ENCODE measurements around the gene ABAT. TPM values are rescaled to one million over a fixed set of nuclear protein-coding genes. Genes with fewer than 3 reads are reported as not detected.

Gene ABAT
- polyA plus RNA-seq (2012; ENCODE audit: insufficient read length, low read depth), result 0.65 TPM

DNA sequence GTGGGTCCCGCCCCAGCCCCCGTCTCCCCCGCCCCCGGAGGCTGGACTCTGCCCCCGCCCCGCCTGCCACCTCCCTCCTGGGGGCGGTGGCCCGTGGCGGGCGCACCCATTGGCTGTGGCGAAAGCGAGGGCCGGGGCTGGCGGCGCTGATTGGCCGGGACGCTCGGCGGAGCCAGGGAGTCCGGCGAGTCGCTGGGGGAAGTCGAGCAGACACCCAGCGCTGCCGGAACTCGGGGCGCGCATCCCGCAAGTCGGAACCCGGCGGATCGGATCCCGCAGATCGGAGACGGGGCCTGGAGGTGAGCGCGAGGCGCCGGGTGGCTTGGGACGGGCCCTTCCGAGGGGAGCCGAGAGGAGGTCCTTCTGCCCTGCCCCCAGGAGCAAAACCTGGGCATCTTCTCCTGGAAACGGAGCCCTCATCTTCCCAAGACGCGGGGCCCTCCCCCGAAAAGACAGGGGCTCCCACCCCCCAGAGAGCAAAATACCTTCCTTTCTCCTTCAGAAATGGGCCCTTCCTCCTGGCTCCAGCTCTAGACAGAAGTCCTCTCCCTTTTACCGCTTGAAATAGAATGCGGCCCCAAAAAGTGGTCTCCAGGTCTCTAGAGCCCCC lies at the start of gene ABAT:
TSS of gene ABAT (plus strand) at position 205 of the 610 bp plus-strand sequence. CDS start 61,123 bp downstream, outside the sequence.
- no peak for TF ChIP-seq SIN3A (IDR thresholded peaks at IDR 0.05; ENCODE audit: borderline replicate concordance, insufficient read depth, low read length)
- TF ChIP-seq, protein P1, sequence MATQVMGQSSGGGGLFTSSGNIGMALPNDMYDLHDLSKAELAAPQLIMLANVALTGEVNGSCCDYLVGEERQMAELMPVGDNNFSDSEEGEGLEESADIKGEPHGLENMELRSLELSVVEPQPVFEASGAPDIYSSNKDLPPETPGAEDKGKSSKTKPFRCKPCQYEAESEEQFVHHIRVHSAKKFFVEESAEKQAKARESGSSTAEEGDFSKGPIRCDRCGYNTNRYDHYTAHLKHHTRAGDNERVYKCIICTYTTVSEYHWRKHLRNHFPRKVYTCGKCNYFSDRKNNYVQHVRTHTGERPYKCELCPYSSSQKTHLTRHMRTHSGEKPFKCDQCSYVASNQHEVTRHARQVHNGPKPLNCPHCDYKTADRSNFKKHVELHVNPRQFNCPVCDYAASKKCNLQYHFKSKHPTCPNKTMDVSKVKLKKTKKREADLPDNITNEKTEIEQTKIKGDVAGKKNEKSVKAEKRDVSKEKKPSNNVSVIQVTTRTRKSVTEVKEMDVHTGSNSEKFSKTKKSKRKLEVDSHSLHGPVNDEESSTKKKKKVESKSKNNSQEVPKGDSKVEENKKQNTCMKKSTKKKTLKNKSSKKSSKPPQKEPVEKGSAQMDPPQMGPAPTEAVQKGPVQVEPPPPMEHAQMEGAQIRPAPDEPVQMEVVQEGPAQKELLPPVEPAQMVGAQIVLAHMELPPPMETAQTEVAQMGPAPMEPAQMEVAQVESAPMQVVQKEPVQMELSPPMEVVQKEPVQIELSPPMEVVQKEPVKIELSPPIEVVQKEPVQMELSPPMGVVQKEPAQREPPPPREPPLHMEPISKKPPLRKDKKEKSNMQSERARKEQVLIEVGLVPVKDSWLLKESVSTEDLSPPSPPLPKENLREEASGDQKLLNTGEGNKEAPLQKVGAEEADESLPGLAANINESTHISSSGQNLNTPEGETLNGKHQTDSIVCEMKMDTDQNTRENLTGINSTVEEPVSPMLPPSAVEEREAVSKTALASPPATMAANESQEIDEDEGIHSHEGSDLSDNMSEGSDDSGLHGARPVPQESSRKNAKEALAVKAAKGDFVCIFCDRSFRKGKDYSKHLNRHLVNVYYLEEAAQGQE (IDR thresholded peaks at IDR 0.05; ENCODE audit: insufficient read depth in 1 of 2, low read depth in 2 of 2, low read length in 2 of 2), result no peak
- TF ChIP-seq POLR2AphosphoS5 (IDR thresholded peaks at IDR 0.05; ENCODE audit: low read depth, low read length), result no peak
- no peak for TF ChIP-seq FOXP2 (optimal IDR thresholded peaks at IDR 0.05; ENCODE audit: borderline replicate concordance, extremely low read depth, extremely low read length, insufficient read depth)
- TF ChIP-seq TAF1 (IDR thresholded peaks at IDR 0.05; ENCODE audit: borderline replicate concordance, insufficient read depth, low read length), result no peak

DNA sequence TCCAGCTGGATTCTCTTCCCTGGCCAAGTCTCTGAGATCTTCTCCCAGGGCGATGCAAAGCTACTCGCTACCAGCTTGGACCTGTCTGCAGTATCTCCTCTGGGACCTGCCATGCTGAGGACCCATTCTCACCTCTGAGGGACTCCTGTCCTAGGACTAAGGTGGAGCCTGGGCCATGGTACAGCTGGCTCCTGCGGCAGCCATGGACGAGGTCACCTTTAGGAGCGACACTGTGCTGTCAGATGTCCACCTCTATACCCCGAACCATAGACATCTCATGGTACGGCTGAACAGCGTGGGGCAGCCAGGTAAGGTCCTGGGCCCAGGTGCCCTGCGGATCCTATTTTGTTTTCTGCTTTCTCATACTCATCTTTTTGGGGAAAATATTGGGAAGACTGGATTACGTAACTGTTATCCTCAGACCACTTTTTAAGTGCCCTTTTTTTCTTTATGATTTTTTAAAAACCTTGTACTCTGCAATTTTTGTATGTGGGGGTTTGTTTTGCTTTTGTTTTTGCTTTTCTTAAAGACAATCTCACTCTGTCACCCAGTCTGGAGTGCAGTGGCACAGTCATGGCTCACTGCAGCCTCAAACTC lies 48.8 kb upstream of the ABAT start:
- TF ChIP-seq POLR2AphosphoS5 (IDR thresholded peaks at IDR 0.05; ENCODE audit: low read depth, low read length) (no peak), TAF1 (IDR thresholded peaks at IDR 0.05; ENCODE audit: borderline replicate concordance, insufficient read depth, low read length) (no peak), FOXP2 (optimal IDR thresholded peaks at IDR 0.05; ENCODE audit: borderline replicate concordance, extremely low read depth, extremely low read length, insufficient read depth) (no peak), SIN3A (IDR thresholded peaks at IDR 0.05; ENCODE audit: borderline replicate concordance, insufficient read depth, low read length) (no peak)
- TF ChIP-seq, protein P1 (IDR thresholded peaks at IDR 0.05; ENCODE audit: insufficient read depth in 1 of 2, low read depth in 2 of 2, low read length in 2 of 2), result no peak

DNA sequence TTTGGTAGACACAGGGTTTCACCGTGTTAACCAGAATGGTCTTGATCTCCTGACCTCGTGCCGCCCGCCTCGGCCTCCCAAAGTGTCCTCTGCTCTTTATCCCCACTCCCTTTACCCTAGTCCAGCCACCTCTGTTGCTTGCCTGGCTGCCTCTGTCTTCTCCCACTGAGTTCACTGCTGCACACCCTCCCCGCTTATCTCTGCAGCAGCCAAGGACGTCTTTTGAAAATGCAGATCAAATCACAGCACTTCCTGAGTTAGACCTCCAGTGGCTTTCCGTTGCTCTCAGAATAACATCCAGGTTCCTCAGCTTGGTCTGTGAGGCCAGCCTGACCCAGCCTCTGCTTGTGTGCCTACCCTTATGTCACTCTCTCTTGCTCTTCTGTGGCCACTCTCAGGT lies 47.5 kb upstream of the ABAT start:
- TF ChIP-seq TAF1 (IDR thresholded peaks at IDR 0.05; ENCODE audit: borderline replicate concordance, insufficient read depth, low read length) (no peak), FOXP2 (optimal IDR thresholded peaks at IDR 0.05; ENCODE audit: borderline replicate concordance, extremely low read depth, extremely low read length, insufficient read depth) (no peak), POLR2AphosphoS5 (IDR thresholded peaks at IDR 0.05; ENCODE audit: low read depth, low read length) (no peak), SIN3A (IDR thresholded peaks at IDR 0.05; ENCODE audit: borderline replicate concordance, insufficient read depth, low read length) (no peak)
- TF ChIP-seq, protein P1 (IDR thresholded peaks at IDR 0.05; ENCODE audit: insufficient read depth in 1 of 2, low read depth in 2 of 2, low read length in 2 of 2), result no peak

DNA sequence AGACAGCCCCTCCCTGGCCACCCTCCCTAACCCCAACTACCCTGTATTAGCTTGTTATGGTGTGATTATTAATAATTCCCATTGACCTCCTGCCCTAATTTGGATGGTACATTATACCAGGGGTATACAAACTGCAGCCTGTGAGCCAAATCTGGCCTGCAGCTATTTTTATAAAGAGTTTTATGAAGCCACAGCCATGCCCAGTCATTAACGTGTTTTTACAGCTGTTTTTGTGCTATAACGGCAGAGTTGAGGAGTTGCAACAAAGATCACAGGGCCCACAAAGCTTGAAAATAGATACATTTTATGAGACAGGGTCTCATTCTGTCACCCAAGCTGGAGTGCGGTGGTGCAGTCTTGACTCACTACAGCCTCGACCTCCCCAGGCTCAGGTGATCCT lies 47.0 kb upstream of the ABAT start:
- TF ChIP-seq POLR2AphosphoS5 (IDR thresholded peaks at IDR 0.05; ENCODE audit: low read depth, low read length) (no peak), FOXP2 (optimal IDR thresholded peaks at IDR 0.05; ENCODE audit: borderline replicate concordance, extremely low read depth, extremely low read length, insufficient read depth) (no peak)

DNA sequence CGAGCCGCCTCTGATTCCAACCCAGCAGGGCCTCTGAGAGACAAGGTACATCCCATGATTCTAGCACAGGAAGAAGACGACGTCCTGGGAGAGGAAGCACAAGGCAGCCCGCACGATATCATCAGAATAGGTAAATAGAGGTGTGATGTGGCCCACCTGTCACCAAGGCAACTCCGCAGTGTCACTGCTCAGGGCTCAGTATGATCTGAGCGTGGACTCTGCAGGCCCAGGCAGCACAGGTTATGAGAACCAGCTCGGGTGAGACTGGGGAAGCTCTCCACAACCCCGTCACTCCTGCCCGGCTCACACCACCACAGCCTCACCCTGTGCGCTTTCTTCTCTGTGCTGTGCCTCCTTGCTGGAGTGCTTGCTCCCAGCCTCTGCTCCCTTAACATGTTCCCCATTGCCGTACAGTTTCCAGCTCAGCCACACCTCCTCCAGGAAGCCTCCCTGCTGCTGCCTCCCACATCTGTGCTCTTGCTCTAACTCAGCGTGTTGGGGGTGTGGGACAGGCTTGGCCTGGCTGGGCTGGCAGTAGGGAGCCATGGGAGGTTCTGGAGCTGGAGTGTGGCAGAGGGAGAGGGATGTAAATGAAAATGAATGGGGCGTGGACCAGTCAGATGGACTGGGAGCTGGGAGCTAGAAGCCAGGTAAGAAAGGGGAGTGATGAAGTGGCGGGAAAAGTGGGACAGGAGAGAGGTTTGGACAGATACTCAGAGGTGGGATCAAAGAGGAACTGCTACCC lies 45.3 kb upstream of the ABAT start:
- TF ChIP-seq POLR2AphosphoS5 (IDR thresholded peaks at IDR 0.05; ENCODE audit: low read depth, low read length) (no peak), TAF1 (IDR thresholded peaks at IDR 0.05; ENCODE audit: borderline replicate concordance, insufficient read depth, low read length) (no peak), FOXP2 (optimal IDR thresholded peaks at IDR 0.05; ENCODE audit: borderline replicate concordance, extremely low read depth, extremely low read length, insufficient read depth) (no peak), SIN3A (IDR thresholded peaks at IDR 0.05; ENCODE audit: borderline replicate concordance, insufficient read depth, low read length) (no peak)
- TF ChIP-seq, protein P1 (IDR thresholded peaks at IDR 0.05; ENCODE audit: insufficient read depth in 1 of 2, low read depth in 2 of 2, low read length in 2 of 2), result no peak

Data from PFSK-1 (cell line).